GM23338 (cell line): ENCODE measurements around the gene STK11IP. TPM values are rescaled to one million over a fixed set of nuclear protein-coding genes. Genes with fewer than 3 reads are reported as not detected.

Experiments
- ATAC-seq: fragments of 200-7000 bp; cut with Tn5 transposase; 3 replicates; pipeline ENCODE4 v1.9.1; 2020
- DNase-seq: peaks from one replicate; pipeline ENCODE4 v3.0.0-alpha.2; 2015; ENCODE audit warnings: low spot score
- H2AFZ ChIP-seq: fragments of 200-600 bp; sonication (generic); 2 replicates; pipeline ENCODE4 v1.8.0; 2016; ENCODE audit warnings: antibody characterized with exemption, mild to moderate bottlenecking, moderate library complexity
- H3F3A ChIP-seq: fragments of 200-600 bp; sonication (generic); replicated peaks from 2 replicates; pipeline ENCODE4 v1.8.0; 2017; ENCODE audit warnings: antibody characterized with exemption, mixed run types, low read depth
- H3K27ac ChIP-seq: fragments of 200-600 bp; sonication (generic); 2 replicates; pipeline ENCODE4 v1.6.1; 2016; ENCODE audit warnings: low read depth
- H3K27me3 ChIP-seq: fragments of 200-600 bp; sonication (generic); 2 replicates; pipeline ENCODE4 v1.8.0; 2016; ENCODE audit warnings: mild to moderate bottlenecking, mixed run types, moderate library complexity; ENCODE audit not compliant: insufficient read depth
- H3K36me3 ChIP-seq: fragments of 200-600 bp; sonication (generic); 2 replicates; pipeline ENCODE4 v1.8.0; 2016; ENCODE audit warnings: mild to moderate bottlenecking; ENCODE audit not compliant: insufficient read depth
- H3K4me1 ChIP-seq: fragments of 200-600 bp; sonication (generic); 2 replicates; pipeline ENCODE4 v1.8.0; 2016; ENCODE audit warnings: mild to moderate bottlenecking, moderate library complexity; ENCODE audit not compliant: insufficient read depth
- H3K4me2 ChIP-seq: fragments of 200-600 bp; sonication (generic); 2 replicates; pipeline ENCODE4 v1.7.1; 2017; ENCODE audit warnings: mixed run types
- H3K4me3 ChIP-seq: fragments of 200-600 bp; sonication (generic); 2 replicates; pipeline ENCODE4 v1.6.1; 2016; ENCODE audit warnings: mixed run types
- H3K79me2 ChIP-seq: fragments of 200-600 bp; sonication (generic); replicated peaks from 2 replicates; pipeline ENCODE4 v1.8.0; 2017; ENCODE audit warnings: mild to moderate bottlenecking; ENCODE audit not compliant: insufficient read depth
- H3K9me2 ChIP-seq: fragments of 200-600 bp; sonication (generic); 2 replicates; pipeline ENCODE4 v1.8.0; 2017; ENCODE audit not compliant: insufficient read depth
- H4K20me1 ChIP-seq: fragments of 200-600 bp; sonication (generic); replicated peaks from 2 replicates; pipeline ENCODE4 v1.8.0; 2017; ENCODE audit warnings: mild to moderate bottlenecking; ENCODE audit not compliant: insufficient read depth
- H3K27ac Mint-ChIP-seq: 2 replicates; pipeline ENCODE4 v1.8.0; 2020; ENCODE audit warnings: inconsistent platforms, mild to moderate bottlenecking, moderate library complexity, mixed read lengths
- H3K27me3 Mint-ChIP-seq: 3 replicates; pipeline ENCODE4 v1.8.0; 2022; ENCODE audit warnings: low read depth, mild to moderate bottlenecking, moderate library complexity, mixed read lengths, inconsistent platforms; ENCODE audit not compliant: insufficient read depth, poor library complexity
- H3K36me3 Mint-ChIP-seq: 3 replicates; pipeline ENCODE4 v1.8.0; 2021; ENCODE audit warnings: low read depth, mild to moderate bottlenecking, inconsistent platforms, moderate library complexity, mixed read lengths
- H3K4me1 Mint-ChIP-seq: 3 replicates; pipeline ENCODE4 v1.8.0; 2020; ENCODE audit warnings: mild to moderate bottlenecking, inconsistent platforms, mixed read lengths
- H3K4me3 Mint-ChIP-seq: 3 replicates; pipeline ENCODE4 v1.8.0; 2021; ENCODE audit warnings: moderate library complexity, mild to moderate bottlenecking, inconsistent platforms, mixed read lengths
- H3K9me3 Mint-ChIP-seq: 3 replicates; pipeline ENCODE4 v1.8.0; 2020; ENCODE audit warnings: moderate library complexity, mild to moderate bottlenecking, inconsistent platforms, mixed read lengths
- EZH2 ChIP-seq: fragments of 200-600 bp; sonication (generic); IDR thresholded peaks from one replicate; pipeline ENCODE4 v1.8.0; 2017; ENCODE audit warnings: antibody characterized with exemption, mild to moderate bottlenecking, low read depth; ENCODE audit not compliant: unreplicated experiment
- EZH2phosphoT487 ChIP-seq: fragments of 200-600 bp; sonication (generic); IDR thresholded peaks from one replicate; pipeline ENCODE4 v1.8.1; 2018; ENCODE audit warnings: antibody characterized with exemption; ENCODE audit not compliant: unreplicated experiment
- POLR2AphosphoS5 ChIP-seq: IDR thresholded peaks from 2 replicates; pipeline ENCODE4 v1.6.1; 2016; ENCODE audit warnings: antibody characterized with exemption, low read depth
- REST ChIP-seq: IDR thresholded peaks from one replicate; pipeline ENCODE4 v1.6.1; 2018; ENCODE audit warnings: antibody characterized with exemption; ENCODE audit not compliant: unreplicated experiment
- ZNF114 ChIP-seq: fragments of 250-450 bp; sonication (Bioruptor Pico); IDR thresholded peaks from 2 replicates; pipeline ENCODE4 v1.5.0; 2020; ENCODE audit warnings: mild to moderate bottlenecking, moderate library complexity
- ZNF462 ChIP-seq: fragments of 250-450 bp; sonication (Bioruptor Pico); IDR thresholded peaks from 2 replicates; pipeline ENCODE4 v1.5.0; 2020; ENCODE audit warnings: mild to moderate bottlenecking, moderate library complexity
- polyA plus RNA-seq: library from polyadenylated mRNA; unstranded; fragments of >200 nt; fragmentation: Nextera tagmentation; extraction: Ambion mirVana; gene quantifications from 2 replicates; pipeline ENCODE4 v1.2.1, GENCODE V29; 2016
- total RNA-seq: library from RNA; depleted of rRNA; stranded (reverse); fragments of >200 nt; shearing (Covaris generic); gene quantifications from 2 replicates; pipeline ENCODE4 v1.2.3, GENCODE V29; 2014

STK11IP gene
- total and polyA plus RNA-seq, 2 experiments from 2014 or later: 16.6 to 28.1 TPM

- Histone ChIP-seq H3K4me1 (no peaks in the 10 kb centered on the region), H3K9me2 (no peaks in the 10 kb centered on the region), H3K79me2 (no peaks in the 10 kb centered on the region), H3K27me3 (no peaks in the 10 kb centered on the region), H3K4me3 (no peak overlapping the region), H4K20me1 (no peaks in the 10 kb centered on the region; the same call in 1 of the 2 replicates), H3K36me3 (no peaks in the 10 kb centered on the region), H3K27ac (no peak overlapping the region), H3K4me2 (no peak overlapping the region), H3F3A (no peaks in the 10 kb centered on the region), H2AFZ (no peak overlapping the region)
- Mint-ChIP-seq H3K9me3 (no peaks in the 10 kb centered on the region), H3K4me3 (no peak overlapping the region), H3K27me3 (peaks cover 7% of the 10 kb centered on the region), H3K4me1 (no peaks in the 10 kb centered on the region; the same call in 2 of the 3 replicates), H3K36me3 (peaks cover 4% of the 10 kb centered on the region; the same call in 1 of the 3 replicates), H3K27ac (no peak overlapping the region; the same call in 1 of the 2 replicates)
- TF ChIP-seq EZH2: no peak
- no peak for TF ChIP-seq POLR2AphosphoS5
- TF ChIP-seq ZNF114 (CRISPR knock-in tag): no peak
- TF ChIP-seq REST: no peak
- TF ChIP-seq EZH2phosphoT487: no peak
- TF ChIP-seq ZNF462 (CRISPR knock-in tag): no peak
- ATAC-seq: no peak
- DNase-seq: no peak
Observed at GRCh38 chr2:219618733-219619122, 21.1 kb downstream of the STK11IP start.
